GM12864 (cell line): ENCODE results near the gene TAX1BP1.

Experiments
- DNase-seq: peaks from one replicate; pipeline ENCODE4 v3.0.0-alpha.2; 2011; ENCODE audit warnings: low read depth
- H3K4me3 ChIP-seq: 2 replicates; pipeline ENCODE4 v1.5.1; 2011; ENCODE audit warnings: mild to moderate bottlenecking, low read depth, low read length, control low read depth
- TF ChIP-seq, protein P1 (sequence below): IDR thresholded peaks from 2 replicates; pipeline ENCODE4 v1.5.1; 2011; ENCODE audit warnings: low read depth, mild to moderate bottlenecking, moderate library complexity, low read length, control low read depth, inconsistent platforms; ENCODE audit errors: missing control alignments

TAX1BP1 gene

DNA sequence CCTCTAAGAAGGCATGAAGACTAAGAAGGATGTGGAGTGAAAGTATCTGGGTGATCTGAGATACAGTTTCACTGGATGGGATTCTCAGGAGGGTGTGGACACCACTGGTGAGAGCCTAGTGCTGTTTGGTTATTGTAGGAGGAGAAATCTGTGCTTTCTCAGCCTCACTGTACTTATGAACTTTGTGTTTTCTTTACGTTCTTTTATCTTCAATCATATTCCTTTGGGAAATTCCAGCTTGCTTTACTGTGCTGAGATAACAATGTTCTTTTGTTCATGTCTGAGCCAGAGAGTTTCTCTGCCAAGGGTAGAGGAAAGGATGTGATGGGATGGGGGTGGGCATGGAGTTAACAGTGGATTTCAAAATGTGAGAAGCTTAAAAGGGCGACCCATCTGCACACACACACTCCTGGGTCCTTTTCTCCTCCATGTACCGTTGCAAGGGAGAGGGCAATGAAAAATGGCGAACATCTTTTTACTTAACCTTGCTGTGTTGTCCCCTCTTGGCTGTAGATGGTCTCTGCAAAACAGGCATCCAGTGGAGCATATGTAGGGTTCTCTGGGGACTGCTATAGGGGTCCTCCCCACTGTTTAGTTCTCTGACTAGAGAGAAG, 25.0 kb upstream of the TAX1BP1 start:
- H3K4me3 ChIP-seq, result no peak overlapping the region
- TF ChIP-seq, protein P1, sequence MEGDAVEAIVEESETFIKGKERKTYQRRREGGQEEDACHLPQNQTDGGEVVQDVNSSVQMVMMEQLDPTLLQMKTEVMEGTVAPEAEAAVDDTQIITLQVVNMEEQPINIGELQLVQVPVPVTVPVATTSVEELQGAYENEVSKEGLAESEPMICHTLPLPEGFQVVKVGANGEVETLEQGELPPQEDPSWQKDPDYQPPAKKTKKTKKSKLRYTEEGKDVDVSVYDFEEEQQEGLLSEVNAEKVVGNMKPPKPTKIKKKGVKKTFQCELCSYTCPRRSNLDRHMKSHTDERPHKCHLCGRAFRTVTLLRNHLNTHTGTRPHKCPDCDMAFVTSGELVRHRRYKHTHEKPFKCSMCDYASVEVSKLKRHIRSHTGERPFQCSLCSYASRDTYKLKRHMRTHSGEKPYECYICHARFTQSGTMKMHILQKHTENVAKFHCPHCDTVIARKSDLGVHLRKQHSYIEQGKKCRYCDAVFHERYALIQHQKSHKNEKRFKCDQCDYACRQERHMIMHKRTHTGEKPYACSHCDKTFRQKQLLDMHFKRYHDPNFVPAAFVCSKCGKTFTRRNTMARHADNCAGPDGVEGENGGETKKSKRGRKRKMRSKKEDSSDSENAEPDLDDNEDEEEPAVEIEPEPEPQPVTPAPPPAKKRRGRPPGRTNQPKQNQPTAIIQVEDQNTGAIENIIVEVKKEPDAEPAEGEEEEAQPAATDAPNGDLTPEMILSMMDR, result no peak
- DNase-seq, result no peak

DNA sequence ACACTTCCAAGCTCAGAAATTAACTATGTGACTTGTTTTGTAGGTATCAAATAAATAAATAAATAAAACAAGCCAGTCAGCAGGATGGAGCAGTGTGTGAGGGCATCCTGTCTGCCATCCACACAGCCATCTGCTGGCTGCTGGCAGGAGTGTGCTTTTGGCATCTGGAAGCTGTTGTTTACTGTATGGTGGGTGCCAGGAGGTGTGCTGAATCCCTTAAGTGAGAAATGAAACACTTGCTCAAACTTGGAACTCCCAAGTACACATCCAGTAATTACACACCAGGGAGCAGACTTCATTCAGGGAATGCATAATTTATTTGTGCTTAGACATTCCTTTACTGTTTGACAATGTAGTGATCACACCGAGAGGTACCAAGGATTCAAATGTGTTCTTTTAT, 16.9 kb upstream of the TAX1BP1 start:
- H3K4me3 ChIP-seq, result no peak overlapping the region
- TF ChIP-seq, protein P1, result no peak
- DNase-seq, result no peak

DNA sequence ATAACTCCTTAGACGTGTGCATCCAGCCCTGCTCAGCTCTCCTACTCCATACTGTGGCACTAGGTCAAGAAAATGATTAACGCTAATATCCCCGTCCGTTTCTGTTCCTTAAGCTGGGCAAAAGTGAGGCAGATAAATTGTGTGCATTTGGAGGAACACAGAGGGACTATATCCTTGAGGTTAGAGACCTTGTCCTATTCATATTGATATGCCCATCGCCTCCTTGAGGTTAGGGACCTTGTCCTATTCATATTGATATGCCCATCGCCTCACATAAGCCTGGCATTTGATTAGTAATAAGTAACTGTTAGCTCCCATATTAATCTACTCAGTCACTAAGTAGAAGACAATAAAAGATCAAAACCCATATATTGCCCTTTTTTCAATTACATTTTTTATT, 12.9 kb upstream of the TAX1BP1 start:
- DNase-seq, result no peak
- no peak overlapping the region for H3K4me3 ChIP-seq
- TF ChIP-seq, protein P1, result no peak

DNA sequence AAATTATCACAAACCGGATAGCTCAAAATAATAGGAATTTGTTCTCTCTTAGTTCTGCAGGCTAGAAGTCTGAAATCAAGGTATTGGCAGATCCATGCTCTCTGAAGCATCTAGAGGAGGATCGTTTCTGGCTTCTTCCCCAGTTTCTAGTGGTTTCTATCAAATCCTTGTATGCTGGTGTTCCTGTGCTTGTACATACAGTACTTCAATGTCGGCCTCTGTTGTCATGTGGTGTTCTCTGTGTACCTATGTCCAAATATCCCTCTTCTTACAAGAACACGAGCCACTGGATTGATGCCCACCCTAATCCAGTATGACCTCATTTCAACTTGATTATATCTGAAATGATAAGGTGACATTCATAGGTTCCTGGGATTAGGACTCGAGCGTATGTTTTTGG, 9.8 kb upstream of the TAX1BP1 start:
- TF ChIP-seq, protein P1, result no peak
- H3K4me3 ChIP-seq, result no peak overlapping the region
- no peak for DNase-seq

DNA sequence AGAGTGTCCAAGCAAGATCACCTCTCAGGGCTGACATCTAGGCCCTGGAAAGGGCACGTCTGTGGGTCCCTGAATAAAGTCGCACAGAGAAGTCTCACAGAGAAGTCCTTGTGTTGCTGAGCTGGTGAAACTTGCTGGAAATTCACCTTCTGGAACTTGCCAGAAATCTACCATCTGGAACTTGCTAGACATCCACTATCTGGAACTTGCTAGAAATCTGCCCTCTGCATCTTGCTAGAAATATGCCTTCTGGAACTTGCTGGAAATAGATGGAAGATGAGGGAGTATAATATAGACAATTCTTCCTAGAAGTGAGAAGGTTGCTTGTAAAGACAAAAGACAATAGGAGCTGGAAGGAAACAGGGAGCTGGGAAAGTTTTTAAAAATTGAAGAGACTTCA, 5.4 kb upstream of the TAX1BP1 start:
- no peak for DNase-seq
- H3K4me3 ChIP-seq, result no peak overlapping the region
- TF ChIP-seq, protein P1, result no peak

DNA sequence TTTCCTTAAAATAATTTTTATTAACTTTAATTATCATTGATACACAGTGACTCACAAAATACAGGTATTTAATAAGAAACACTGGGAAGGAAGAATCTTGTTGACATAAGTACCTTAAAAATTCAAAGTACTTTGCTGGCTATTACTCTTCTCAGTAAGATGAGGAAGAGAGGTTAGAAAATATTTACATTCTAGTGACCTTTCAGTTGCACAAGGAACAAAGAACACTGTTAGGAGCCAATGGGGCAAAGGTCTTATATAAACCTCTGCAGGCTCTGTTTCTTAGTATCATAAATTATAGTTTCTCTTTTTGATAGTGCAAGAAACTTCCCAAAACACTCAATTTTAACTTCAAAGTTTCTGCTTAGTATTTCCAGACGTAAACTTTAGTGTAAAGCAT, 4.8 kb upstream of the TAX1BP1 start:
- TF ChIP-seq, protein P1, result no peak
- no peak overlapping the region for H3K4me3 ChIP-seq
- DNase-seq, result no peak

DNA sequence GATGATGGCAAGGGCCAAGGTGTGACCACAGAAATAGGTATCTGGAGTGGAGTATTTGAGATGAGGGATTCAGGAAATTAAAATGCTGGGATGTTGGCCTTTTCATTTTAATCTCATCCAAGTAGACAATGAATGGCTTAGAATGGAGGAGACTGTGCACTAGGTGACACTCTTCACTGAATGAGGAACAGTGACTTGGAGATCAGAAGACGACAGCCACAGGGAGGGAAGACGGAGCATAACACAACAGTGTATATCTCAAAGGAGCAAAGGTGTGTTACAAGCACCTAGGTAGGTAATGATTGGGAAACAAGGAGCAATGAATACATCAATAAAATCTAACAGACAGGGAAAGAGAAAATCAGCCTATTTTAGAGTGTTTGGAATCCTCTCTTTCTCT, 4.1 kb upstream of the TAX1BP1 start:
- no peak overlapping the region for H3K4me3 ChIP-seq
- TF ChIP-seq, protein P1, result no peak
- no peak for DNase-seq
